Activated T-cell treated with anti-CD3 and anti-CD28 coated beads, Interleukin-2, amount 50 U/mL, for 72 hours (primary cell): ENCODE data around the gene SMAD2. TPM values are rescaled to one million over a fixed set of nuclear protein-coding genes. Genes with fewer than 3 reads are reported as not detected.
"Not testable (repeated sequence)": the region's sequence is repeated elsewhere in the genome, so short reads cannot be mapped to it uniquely, and the experiment has no call there.

ENCODE experiments used
- ATAC-seq, 2 donors: fragments of 150-1000 bp; cut with Tn5 transposase; replicated peaks in 1 of 2; 2 replicates each; pipeline ENCODE4 v1.10.0; 2021; ENCODE audit warnings: moderate library complexity in 2 of 2, mild to moderate bottlenecking in 1 of 2
- DNase-seq, 2 donors: peaks; one replicate each; pipeline ENCODE4 v3.0.0; 2021 to 2022; ENCODE audit warnings: mixed read lengths in 1 of 2
- H3K27ac Mint-ChIP-seq: one replicate; pipeline ENCODE4 v1.8.0; 2022; ENCODE audit warnings: mild to moderate bottlenecking, moderate library complexity, mixed read lengths
- H3K27me3 Mint-ChIP-seq: one replicate; pipeline ENCODE4 v1.8.0; 2022; ENCODE audit warnings: low read depth, mixed read lengths
- H3K36me3 Mint-ChIP-seq, 2 donors: one replicate each; pipeline ENCODE4 v1.8.0; 2022; ENCODE audit warnings: mixed read lengths in 2 of 2, mild to moderate bottlenecking in 1 of 2; ENCODE audit not compliant: insufficient read depth in 2 of 2
- H3K4me1 Mint-ChIP-seq: one replicate; pipeline ENCODE4 v1.8.0; 2022; ENCODE audit warnings: low read depth, mixed read lengths
- H3K4me3 Mint-ChIP-seq, 2 donors: one replicate each; pipeline ENCODE4 v1.8.0; 2022; ENCODE audit warnings: mild to moderate bottlenecking in 2 of 2, mixed read lengths in 2 of 2, moderate library complexity in 2 of 2
- H3K9me3 Mint-ChIP-seq, 2 donors: one replicate each; pipeline ENCODE4 v1.8.0; 2022; ENCODE audit warnings: mixed read lengths in 2 of 2
- total RNA-seq, 2 donors: library from RNA; stranded (reverse); gene quantifications; one replicate each; pipeline ENCODE4 v1.2.3, GENCODE V29; 2022

Gene SMAD2
- total RNA-seq, 2 donors from 2014 or later: 249 to 310 TPM

DNA sequence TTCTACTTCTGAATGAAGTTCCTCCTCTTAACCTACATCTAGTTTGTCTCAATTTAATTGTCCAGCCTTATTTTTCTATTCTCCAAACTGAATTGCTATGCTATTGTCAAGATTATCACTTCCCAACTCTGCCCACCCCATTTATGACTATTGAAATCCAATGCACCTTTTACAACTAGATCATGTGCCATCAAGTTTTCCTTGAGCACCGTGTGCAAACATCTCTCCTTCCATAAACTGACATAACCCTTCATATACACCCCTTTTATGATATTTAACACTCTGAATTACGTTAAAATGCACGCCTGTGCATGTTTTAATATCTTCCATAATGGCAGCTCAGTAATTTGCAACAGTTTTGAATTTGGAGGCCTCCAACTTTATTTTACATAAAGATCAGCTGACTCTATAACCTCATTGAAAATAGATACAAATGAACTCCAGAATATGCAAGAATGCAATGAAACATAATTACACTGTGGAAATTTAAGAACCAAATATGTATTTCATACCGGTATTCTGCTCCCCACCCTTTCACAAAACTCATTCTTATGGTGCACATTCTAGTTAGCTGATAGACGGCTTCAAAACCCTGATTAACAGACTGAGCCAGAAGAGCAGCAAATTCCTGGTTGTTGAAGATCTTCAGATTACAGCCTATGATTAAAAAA is 85.5 kb downstream of the SMAD2 start:
- H3K4me1 Mint-ChIP-seq: peaks cover 5% of the 10 kb centered on the region
- H3K36me3 Mint-ChIP-seq: peaks cover 10 to 59% of the 10 kb centered on the region in 2 donors
- H3K9me3 Mint-ChIP-seq: no peaks in the 10 kb centered on the region
- no peak for ATAC-seq
- peak overlapping the region; percentile 20 for H3K27ac Mint-ChIP-seq
- no peak for DNase-seq
- no peak overlapping the region for H3K4me3 Mint-ChIP-seq
- H3K27me3 Mint-ChIP-seq: no peaks in the 10 kb centered on the region

DNA sequence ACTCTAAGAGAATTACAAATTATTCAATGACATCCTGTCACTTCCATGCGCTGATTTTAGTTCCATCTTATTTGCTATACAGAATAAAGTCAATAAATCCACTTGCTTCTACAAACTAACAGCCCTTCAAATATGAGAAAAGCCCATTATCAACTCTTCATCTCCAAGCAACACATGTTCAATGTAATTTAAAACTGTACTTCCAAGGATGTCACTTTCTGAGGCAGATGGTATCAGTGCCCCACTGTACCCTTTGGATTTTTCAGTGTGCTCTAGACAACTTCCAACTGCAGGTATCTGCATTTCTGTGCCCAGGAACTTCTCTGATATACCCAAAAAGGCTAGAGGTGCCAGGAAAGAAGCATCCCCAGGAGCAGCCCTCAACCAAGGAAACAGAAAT is 87.6 kb downstream of the SMAD2 start:
- Mint-ChIP-seq H3K4me3 (no peak overlapping the region), H3K27ac (peak overlapping the region; percentile 14), H3K27me3 (no peaks in the 10 kb centered on the region), H3K4me1 (peaks cover 5% of the 10 kb centered on the region), H3K9me3 (no peaks in the 10 kb centered on the region), H3K36me3 (peaks cover 10 to 62% of the 10 kb centered on the region in 2 donors)
- ATAC-seq (no peak), DNase-seq (no peak)

DNA sequence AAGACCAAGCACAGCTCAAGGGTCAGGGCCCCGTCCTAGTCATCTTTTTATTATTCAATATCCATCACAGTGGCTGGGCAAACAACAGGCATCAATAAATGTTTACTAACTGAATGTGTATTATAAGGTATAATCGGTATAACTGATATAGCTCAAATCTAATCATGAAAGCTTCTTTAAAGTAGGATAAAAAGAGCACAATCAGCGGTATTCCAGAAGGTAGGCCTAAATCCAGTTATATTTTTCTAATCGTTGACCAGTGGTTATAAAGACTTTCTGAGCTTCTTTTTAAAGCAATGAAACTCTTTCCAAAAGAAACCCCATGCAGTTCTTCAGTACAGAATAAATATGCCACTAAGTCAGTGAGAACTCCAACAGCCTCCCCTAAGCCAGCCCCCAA is 92.1 kb downstream of the SMAD2 start:
- no peak overlapping the region for H3K4me3 Mint-ChIP-seq

GRCh38 chr18:47832348-47832747 is 98.1 kb downstream of the SMAD2 start:
- H3K36me3 Mint-ChIP-seq: peaks cover 6 to 44% of the 10 kb centered on the region in 2 donors
- ATAC-seq: no peak
- no peak for DNase-seq
- H3K27me3 Mint-ChIP-seq: no peaks in the 10 kb centered on the region
- no peaks in the 10 kb centered on the region for H3K9me3 Mint-ChIP-seq
- H3K27ac Mint-ChIP-seq: peak overlapping the region; percentile 90
- no peak overlapping the region for H3K4me3 Mint-ChIP-seq
- H3K4me1 Mint-ChIP-seq: peaks cover 21% of the 10 kb centered on the region

More for the DNA sequence above, 92.1 kb downstream of the SMAD2 start:
- H3K36me3 Mint-ChIP-seq: peaks cover 6 to 60% of the 10 kb centered on the region in 2 donors
- H3K27me3 Mint-ChIP-seq: no peaks in the 10 kb centered on the region
- no peak overlapping the region for H3K27ac Mint-ChIP-seq
- peaks cover 7% of the 10 kb centered on the region for H3K4me1 Mint-ChIP-seq
- DNase-seq (no peak), ATAC-seq (no peak)
- H3K9me3 Mint-ChIP-seq: no peaks in the 10 kb centered on the region

DNA sequence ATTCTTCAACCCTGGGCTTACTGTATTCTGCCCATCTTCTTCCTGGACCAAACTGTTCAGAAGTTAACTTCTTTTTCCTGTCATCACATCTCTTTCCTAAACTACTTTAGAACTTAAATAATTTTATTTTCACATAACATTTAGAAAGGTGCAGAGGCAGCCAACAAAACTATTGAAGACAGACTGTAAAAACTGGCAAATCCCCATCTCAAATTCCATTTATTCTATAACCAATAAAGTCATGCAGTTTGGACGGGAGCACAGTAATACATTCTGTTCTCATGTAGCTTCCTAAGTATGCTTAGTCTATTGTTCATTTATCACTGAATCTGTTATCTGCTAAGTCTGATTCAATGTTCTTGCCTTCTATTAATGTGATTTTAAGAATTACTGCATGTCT is 99.1 kb downstream of the SMAD2 start:
- Mint-ChIP-seq H3K27me3 (no peaks in the 10 kb centered on the region), H3K9me3 (no peaks in the 10 kb centered on the region), H3K4me3 (no peak overlapping the region), H3K36me3 (peaks cover 7 to 39% of the 10 kb centered on the region in 2 donors), H3K27ac (peak overlapping the region; percentile 90), H3K4me1 (peaks cover 21% of the 10 kb centered on the region)
- no peak for DNase-seq
- ATAC-seq: no peak

GRCh38 chr18:47830772-47831171 is 99.7 kb downstream of the SMAD2 start:
- no peak overlapping the region for H3K27ac Mint-ChIP-seq
- H3K4me3 Mint-ChIP-seq: no peak overlapping the region
- DNase-seq (no peak), ATAC-seq (no peak)
- H3K4me1 Mint-ChIP-seq: peaks cover 21% of the 10 kb centered on the region
- H3K36me3 Mint-ChIP-seq: peaks cover 9 to 36% of the 10 kb centered on the region in 2 donors
- no peaks in the 10 kb centered on the region for H3K27me3 Mint-ChIP-seq
- no peaks in the 10 kb centered on the region for H3K9me3 Mint-ChIP-seq

- Mint-ChIP-seq H3K36me3 (peaks cover 14 to 33% of the 10 kb centered on the region in 2 donors), H3K4me3 (no peak overlapping the region), H3K9me3 (no peaks in the 10 kb centered on the region), H3K4me1 (peaks cover 21% of the 10 kb centered on the region), H3K27me3 (no peaks in the 10 kb centered on the region), H3K27ac (no peak overlapping the region)
- DNase-seq: no peak
- ATAC-seq: no peak
Observed at GRCh38 chr18:47829831-47830230, 100.6 kb downstream of the SMAD2 start.

DNA sequence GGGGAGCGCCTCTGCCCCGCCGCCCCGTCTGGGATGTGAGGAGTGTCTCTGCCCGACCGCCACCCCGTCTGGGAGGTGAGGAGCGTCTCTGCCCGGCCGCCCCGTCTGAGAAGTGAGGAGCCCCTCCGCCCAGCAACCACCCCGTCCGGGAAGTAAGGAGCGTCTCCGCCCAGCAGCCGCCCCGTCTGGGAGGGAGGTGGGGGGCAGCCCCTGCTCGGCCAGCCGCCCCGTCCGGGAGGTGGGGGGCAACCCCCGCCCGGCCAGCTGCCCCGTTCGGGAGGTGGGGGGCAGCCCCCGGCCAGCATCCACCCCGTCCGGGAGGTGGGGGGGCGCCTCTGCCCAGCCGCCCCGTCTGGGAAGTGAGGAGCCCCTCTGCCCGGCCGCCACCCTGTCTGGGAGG is 102.4 kb downstream of the SMAD2 start:
- not testable (repeated sequence) for ATAC-seq, H3K4me3 Mint-ChIP-seq, H3K27me3 Mint-ChIP-seq, DNase-seq, H3K9me3 Mint-ChIP-seq, H3K27ac Mint-ChIP-seq
- Mint-ChIP-seq H3K36me3 (peaks cover 14 to 25% of the 10 kb centered on the region in 2 donors), H3K4me1 (peaks cover 13% of the 10 kb centered on the region)

GRCh38 chr18:47826157-47827074 is 104.0 kb downstream of the SMAD2 start:
- Mint-ChIP-seq H3K4me3 (no peak overlapping the region), H3K27me3 (no peaks in the 10 kb centered on the region), H3K36me3 (peaks cover 14 to 20% of the 10 kb centered on the region in 2 donors), H3K4me1 (peaks cover 5% of the 10 kb centered on the region), H3K27ac (no peak overlapping the region), H3K9me3 (no peaks in the 10 kb centered on the region)
- DNase-seq (no peak), ATAC-seq (no peak)

DNA sequence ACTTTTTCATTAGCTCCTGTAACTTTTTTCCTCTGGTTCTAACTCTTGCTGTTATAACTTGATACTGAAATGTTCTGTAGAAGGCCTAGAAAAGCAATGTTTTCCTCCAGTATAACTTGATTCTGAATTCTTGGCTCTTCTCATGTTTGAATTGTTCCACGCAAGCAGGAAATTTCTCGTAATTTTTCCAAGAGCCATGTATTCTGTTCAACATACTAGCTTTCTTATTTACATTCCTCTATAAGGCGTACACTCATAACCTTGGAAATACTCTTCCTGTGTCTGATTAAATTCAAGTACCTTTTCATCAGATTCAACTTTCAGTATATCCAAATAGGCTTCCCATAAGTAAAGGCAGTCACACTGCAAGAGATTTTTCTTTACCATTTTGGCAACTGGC is 109.1 kb downstream of the SMAD2 start:
- H3K36me3 Mint-ChIP-seq: peaks cover 3 to 11% of the 10 kb centered on the region in 2 donors
- no peaks in the 10 kb centered on the region for H3K27me3 Mint-ChIP-seq
- peak overlapping the region; percentile 81 for H3K27ac Mint-ChIP-seq
- no peaks in the 10 kb centered on the region for H3K4me1 Mint-ChIP-seq
- H3K4me3 Mint-ChIP-seq: no peak overlapping the region
- ATAC-seq (no peak), DNase-seq (no peak)
- H3K9me3 Mint-ChIP-seq: no peaks in the 10 kb centered on the region

- no peaks in the 10 kb centered on the region for H3K27me3 Mint-ChIP-seq
- peaks cover 0 to 4% of the 10 kb centered on the region in 2 donors for H3K9me3 Mint-ChIP-seq
- no peak overlapping the region for H3K27ac Mint-ChIP-seq
- no peak overlapping the region for H3K4me3 Mint-ChIP-seq
- no peaks in the 10 kb centered on the region for H3K4me1 Mint-ChIP-seq
- H3K36me3 Mint-ChIP-seq: peaks cover 8 to 9% of the 10 kb centered on the region in 2 donors
- DNase-seq (no peak), ATAC-seq (no peak)
Observed at GRCh38 chr18:47817795-47818077, 112.7 kb downstream of the SMAD2 start.

DNA sequence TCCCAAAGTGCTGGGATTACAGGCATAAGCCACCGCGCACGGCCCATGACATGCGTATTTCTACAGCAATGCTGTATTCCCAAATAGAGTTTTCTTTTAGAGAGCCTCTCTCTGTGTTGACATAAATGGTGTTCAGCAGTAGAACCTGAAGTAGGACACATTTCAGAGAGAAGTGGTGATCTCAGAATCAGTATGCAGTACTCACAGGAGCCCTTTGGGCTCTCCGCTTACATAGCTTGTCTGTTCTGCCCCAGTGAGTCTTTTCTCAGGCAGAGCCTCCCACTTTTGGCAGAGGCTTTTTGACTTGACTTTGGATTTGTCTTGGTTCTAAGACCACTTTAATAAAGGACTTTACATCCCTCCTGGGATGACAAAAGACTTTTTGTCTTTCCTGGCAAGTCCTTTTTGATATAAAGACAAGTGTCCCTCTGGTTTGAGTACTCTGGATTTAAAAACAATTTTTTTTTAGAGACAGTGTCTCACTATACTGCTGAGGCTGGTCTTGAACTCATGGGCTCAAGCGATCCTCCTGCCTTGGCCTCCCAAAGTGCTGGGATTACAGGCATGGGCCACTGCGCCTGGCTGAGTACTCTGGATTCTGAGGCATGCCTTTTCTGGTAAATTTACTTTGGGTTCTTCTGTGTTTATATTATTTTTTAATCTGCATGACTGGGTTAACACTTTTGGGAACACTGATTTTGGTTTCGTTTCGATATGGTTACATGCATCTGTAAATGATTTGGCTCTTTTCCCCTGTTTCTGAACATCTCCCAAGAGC is 113.3 kb downstream of the SMAD2 start:
- Mint-ChIP-seq H3K4me1 (no peaks in the 10 kb centered on the region), H3K27ac (no peak overlapping the region)

More for the DNA sequence above, 113.3 kb downstream of the SMAD2 start:
- peaks cover 8 to 9% of the 10 kb centered on the region in 2 donors for H3K36me3 Mint-ChIP-seq
- DNase-seq: no peak
- ATAC-seq: no peak
- peaks cover 0 to 4% of the 10 kb centered on the region in 2 donors for H3K9me3 Mint-ChIP-seq
- H3K4me3 Mint-ChIP-seq: no peak overlapping the region
- no peaks in the 10 kb centered on the region for H3K27me3 Mint-ChIP-seq
